HepG2 (cell line): ENCODE results near the gene REEP3. TPM values are rescaled to one million over a fixed set of nuclear protein-coding genes. Genes with fewer than 3 reads are reported as not detected.

Experiments
- ATAC-seq: fragments of 200-7000 bp; cut with Tn5 transposase; 3 replicates; pipeline ENCODE4 v1.9.1; 2020; ENCODE audit warnings: mild to moderate bottlenecking, moderate library complexity
- BruUV-seq: library from RNA; stranded (reverse); fragments of 400-500 nt; replicated peaks from 2 replicates; lab custom pipeline; 2021; lab: Mats Ljungman, UMichigan
- CTCF ChIA-PET: fragments of 300-600 bp; formaldehyde crosslinking; extraction: SDS; loops from one replicate; lab custom pipeline; 2021; ENCODE audit warnings: low total read pairs, inconsistent platforms, low intra/inter-chr PET ratio; lab: Yijun Ruan, JAX
- POLR2A ChIA-PET: fragments of 350-600 bp; sonication (Branson Sonifier 250); formaldehyde crosslinking; loops from one replicate; lab custom pipeline; 2020; ENCODE audit warnings: antibody characterized with exemption, inconsistent platforms; lab: Yijun Ruan, JAX
- DNase-seq: peaks from one replicate; pipeline ENCODE4 v3.0.0-alpha.2; 2015; ENCODE audit warnings: low spot score
- FAIRE-seq: peaks from 3 replicates; lab custom pipeline; 2011; peaks lifted over from hg19 to GRCh38; lab: Jason Lieb, UNC
- H2AFZ ChIP-seq: one replicate; pipeline ENCODE4 v1.6.1; 2011; ENCODE audit warnings: low read length, inconsistent platforms
- H3K27ac ChIP-seq: fragments of 300-600 bp; 3 replicates; pipeline ENCODE4 v1.8.0; 2011; ENCODE audit warnings: mixed run types, mild to moderate bottlenecking, mixed read lengths, low read length, inconsistent platforms; ENCODE audit not compliant: insufficient read depth; ENCODE audit errors: extremely low read length
- H3K27me3 ChIP-seq, 2 experiments: fragments of 200-600 bp in 1 of 2; 2 replicates in 1 of 2; 3 replicates in 1 of 2; pipeline versions ENCODE4 v1.6.0 to v1.8.0; 2011; ENCODE audit warnings: low read length in 2 of 2, mild to moderate bottlenecking in 2 of 2, moderate library complexity in 2 of 2, inconsistent platforms in 1 of 2; ENCODE audit not compliant: insufficient read depth in 2 of 2, control insufficient read depth in 1 of 2
- H3K36me3 ChIP-seq, 2 experiments: fragments of 200-600 bp in 1 of 2; replicated peaks in 1 of 2; 2 replicates in 1 of 2; 3 replicates in 1 of 2; pipeline versions ENCODE4 v1.5.1 to v1.8.0; 2011; ENCODE audit warnings: low read length in 2 of 2, inconsistent platforms in 1 of 2; ENCODE audit not compliant: insufficient read depth in 2 of 2, control insufficient read depth in 1 of 2
- H3K4me1 ChIP-seq: 2 replicates; pipeline ENCODE4 v1.5.1; 2012; ENCODE audit warnings: low read length, inconsistent platforms; ENCODE audit not compliant: insufficient read depth
- H3K4me2 ChIP-seq: 2 replicates; pipeline ENCODE4 v1.6.0; 2011; ENCODE audit warnings: low read depth, low read length, inconsistent platforms
- H3K4me3 ChIP-seq, 3 experiments: fragments of 200-600 bp in 1 of 3; sonication (generic), shearing (Covaris generic) in 1 of 3; replicated peaks in 1 of 3; 2 replicates each; pipeline ENCODE4 v1.5.1; 2011 to 2016; ENCODE audit warnings: low read length in 3 of 3, inconsistent platforms in 2 of 3, low read depth in 2 of 3, mild to moderate bottlenecking in 2 of 3, control low read depth in 1 of 3, mixed read lengths in 1 of 3; ENCODE audit not compliant: insufficient read depth in 1 of 3
- H3K79me2 ChIP-seq: one replicate; pipeline ENCODE4 v1.6.1; 2011; ENCODE audit warnings: low read length, inconsistent platforms; ENCODE audit not compliant: insufficient read depth
- H3K9ac ChIP-seq: 2 replicates; pipeline ENCODE4 v1.6.0; 2011; ENCODE audit warnings: mild to moderate bottlenecking, low read depth, low read length, inconsistent platforms; ENCODE audit not compliant: insufficient read depth
- H3K9me3 ChIP-seq: 2 replicates; pipeline ENCODE4 v1.5.1; 2012; ENCODE audit warnings: mild to moderate bottlenecking, low read length
- H4K20me1 ChIP-seq: 2 replicates; pipeline ENCODE4 v1.6.0; 2011; ENCODE audit warnings: inconsistent platforms, mild to moderate bottlenecking, low read length, moderate library complexity; ENCODE audit not compliant: insufficient read depth
- AGO1 ChIP-seq: fragments of 200-400 bp; formaldehyde crosslinking; IDR thresholded peaks from 2 replicates; pipeline ENCODE4 v1.6.1; 2017; ENCODE audit warnings: mild to moderate bottlenecking, low read depth, low read length, moderate library complexity; ENCODE audit not compliant: poor library complexity, severe bottlenecking
- GMEB1 ChIP-seq: sonication (generic); formaldehyde crosslinking; IDR thresholded peaks from 2 replicates; pipeline ENCODE4 v1.5.1; 2020; ENCODE audit warnings: missing genetic modification reagents, mild to moderate bottlenecking, borderline replicate concordance
- HDAC1 ChIP-seq: sonication (generic); formaldehyde crosslinking; IDR thresholded peaks from 2 replicates; pipeline ENCODE4 v1.5.1; 2020; ENCODE audit warnings: mild to moderate bottlenecking, missing genetic modification reagents
- KDM1A ChIP-seq: IDR thresholded peaks from 2 replicates; pipeline ENCODE4 v1.6.1; 2016; ENCODE audit warnings: missing compliant biosample characterization
- KDM6A ChIP-seq: IDR thresholded peaks from 2 replicates; pipeline ENCODE4 v1.6.1; 2016; ENCODE audit warnings: low read depth
- MTA1 ChIP-seq: sonication (generic); formaldehyde crosslinking; IDR thresholded peaks from 2 replicates; pipeline ENCODE4 v1.4.0; 2020; ENCODE audit warnings: missing genetic modification reagents, mild to moderate bottlenecking, borderline replicate concordance
- NRL ChIP-seq: sonication (generic); formaldehyde crosslinking; IDR thresholded peaks from 2 replicates; pipeline ENCODE4 v1.5.0; 2020; ENCODE audit warnings: missing genetic modification reagents, mild to moderate bottlenecking, moderate library complexity, borderline replicate concordance
- PRDM15 ChIP-seq: sonication (generic); formaldehyde crosslinking; IDR thresholded peaks from 2 replicates; pipeline ENCODE4 v1.4.0; 2020; ENCODE audit warnings: missing genetic modification reagents
- RELA ChIP-seq: sonication (generic); formaldehyde crosslinking; IDR thresholded peaks from 2 replicates; pipeline ENCODE4 v1.4.0; 2020; ENCODE audit warnings: missing genetic modification reagents
- SIN3B ChIP-seq: fragments of 150-350 bp; IDR thresholded peaks from 2 replicates; pipeline ENCODE4 v1.6.1; 2014; ENCODE audit warnings: low read length
- ZBTB14 ChIP-seq: sonication (generic); formaldehyde crosslinking; IDR thresholded peaks from 2 replicates; pipeline ENCODE4 v1.4.0; 2020; ENCODE audit warnings: missing genetic modification reagents
- ZMYM4 ChIP-seq: sonication (generic); formaldehyde crosslinking; IDR thresholded peaks from 2 replicates; pipeline ENCODE4 v1.8.1; 2023; ENCODE audit warnings: mild to moderate bottlenecking, missing genetic modification reagents
- WGBS: methylation state at CpG from one replicate; pipeline ENCODE4 v1.1.6; 2017; ENCODE audit warnings: low lambda C conversion rate; 5-methylcytosine and 5-hydroxymethylcytosine counted together
- in situ Hi-C: cut with HindIII; loops from 2 replicates; pipeline ENCODE4 v1.10.0; 2017; ENCODE audit warnings: low pct_unique_long_range_greater_than_20kb; ENCODE audit not compliant: extremely low pct_ligation_motif_present
- intact Hi-C: fragments of 100-400 bp; cut with micrococcal nuclease; formaldehyde crosslinking; loops from one replicate; pipeline ENCODE4 v1.10.0; 2022; ENCODE audit not compliant: unreplicated experiment
- polyA plus RNA-seq, 8 experiments: library from polyadenylated mRNA; depleted of rRNA in 3 of 8; stranded (reverse) in 7 of 8; unstranded in 1 of 8; fragments of >200 nt; fragmentation: Illumina TruSeq in 4 of 8; extraction: Trizol in 4 of 8; gene quantifications; 2 replicates each; pipeline versions ENCODE4 v1.2.1 to v1.2.3, GENCODE V29; 2011 to 2016; ENCODE audit warnings: low read depth in 4 of 8, missing spikeins in 1 of 8, mixed read lengths in 1 of 8; ENCODE audit not compliant: insufficient read depth in 1 of 8
- total RNA-seq, 5 experiments: library from RNA; depleted of rRNA; stranded (reverse); fragments of >200 nt; fragmentation: Illumina TruSeq; extraction: Trizol; gene quantifications; 2 replicates each; pipeline ENCODE4 v1.2.3, GENCODE V29; 2016; ENCODE audit warnings: low read depth in 1 of 5

Gene REEP3
- total and polyA plus RNA-seq, 2 of the 13 experiments (the other 11 are each of a cell fraction or from before 2014, with no cell fraction given) = 7.1 to 31.4 TPM

- in situ Hi-C loops (no loop called here), intact Hi-C loops (no loop called here)
- no peak for TF ChIP-seq MTA1 (CRISPR knock-in tag)
- no peak for TF ChIP-seq RELA (CRISPR knock-in tag)
- TF ChIP-seq AGO1 = no peak
- no peak for TF ChIP-seq GMEB1 (CRISPR knock-in tag)
- TF ChIP-seq HDAC1 = no peak
- no peak for TF ChIP-seq ZMYM4 (CRISPR knock-in tag)
- TF ChIP-seq NRL = no peak
- no peak for TF ChIP-seq ZBTB14 (CRISPR knock-in tag)
- TF ChIP-seq PRDM15 = no peak
- TF ChIP-seq KDM1A (CRISPR knock-in tag) = no peak
- no peak for TF ChIP-seq SIN3B
- TF ChIP-seq KDM6A = no peak
- no peaks in the 10 kb centered on the region for H4K20me1 ChIP-seq
- no peak overlapping the region for H3K4me2 ChIP-seq
- CTCF ChIA-PET = no interaction called here
- ATAC-seq (no peak), FAIRE-seq (no peak), DNase-seq (no peak)
- H3K79me2 ChIP-seq = no peaks in the 10 kb centered on the region
- no peak overlapping the region for H3K27ac ChIP-seq
- H3K9me3 ChIP-seq = no peaks in the 10 kb centered on the region
- H3K36me3 ChIP-seq = no peaks in the 10 kb centered on the region
- no peak overlapping the region for H3K4me3 ChIP-seq
- BruUV-seq = no TSS peak
- WGBS = 82% methylated on average over 3 of the region's 3 CpGs
- H3K9ac ChIP-seq = no peak overlapping the region
- POLR2A ChIA-PET = no interaction called here
- H3K4me1 ChIP-seq = no peaks in the 10 kb centered on the region
- no peaks in the 10 kb centered on the region for H3K27me3 ChIP-seq
- H2AFZ ChIP-seq = no peak overlapping the region
Observed at GRCh38 chr10:63667596-63668480, 146.6 kb downstream of the REEP3 start.
